SK-N-SH (cell line): ENCODE data around the gene TRPC4AP. TPM values are rescaled to one million over a fixed set of nuclear protein-coding genes. Genes with fewer than 3 reads are reported as not detected.

ENCODE experiments used
- CTCF ChIA-PET: fragments of 300-600, 350-600 bp; formaldehyde crosslinking; extraction: SDS; loops from one replicate; lab custom pipeline; 2021; lab: Yijun Ruan, JAX
- POLR2A ChIA-PET: fragments of 350-600 bp; sonication (Branson Sonifier 250); formaldehyde crosslinking; extraction: SDS; loops from one replicate; lab custom pipeline; 2020; ENCODE audit warnings: antibody characterized with exemption, inconsistent platforms; lab: Yijun Ruan, JAX
- DNase-seq: peaks from one replicate; pipeline ENCODE4 v3.0.0; 2012
- H2AFZ ChIP-seq: fragments of 200-600 bp; sonication (generic); 2 replicates; pipeline ENCODE4 v1.8.1; 2016; ENCODE audit warnings: antibody characterized with exemption, mild to moderate bottlenecking, low read depth
- H3F3A ChIP-seq: fragments of 200-600 bp; sonication (generic); replicated peaks from 2 replicates; pipeline ENCODE3; 2016; ENCODE audit warnings: antibody characterized with exemption, mild to moderate bottlenecking; ENCODE audit not compliant: insufficient read depth
- H3K27ac ChIP-seq, 2 experiments: fragments of 200-500 bp in 1 of 2; fragments of 200-600 bp in 1 of 2; sonication (Bioruptor generic) in 1 of 2; sonication (generic), shearing (Covaris generic) in 1 of 2; 2 replicates each; pipeline versions ENCODE4 v1.5.1 to v1.6.1; 2014 to 2016; ENCODE audit warnings: low read depth in 2 of 2, inconsistent platforms in 1 of 2, low read length in 1 of 2, mild to moderate bottlenecking in 1 of 2, mixed read lengths in 1 of 2
- H3K27me3 ChIP-seq: fragments of 200-600 bp; sonication (generic), shearing (Covaris generic); 2 replicates; pipeline ENCODE4 v1.6.1; 2016; ENCODE audit warnings: mixed run types; ENCODE audit not compliant: insufficient read depth
- H3K36me3 ChIP-seq, 2 experiments: fragments of 200-500 bp in 1 of 2; fragments of 200-600 bp in 1 of 2; sonication (Bioruptor generic) in 1 of 2; sonication (generic) in 1 of 2; replicated peaks in 1 of 2; 2 replicates each; pipeline versions ENCODE3 to v1.5.1; 2014 to 2016; ENCODE audit warnings: low read length in 1 of 2, mild to moderate bottlenecking in 1 of 2; ENCODE audit not compliant: insufficient read depth in 2 of 2, control insufficient read depth in 1 of 2
- H3K4me1 ChIP-seq, 2 experiments: fragments of 200-500 bp in 1 of 2; fragments of 200-600 bp in 1 of 2; sonication (Bioruptor generic) in 1 of 2; sonication (generic), shearing (Covaris generic) in 1 of 2; 2 replicates each; pipeline versions ENCODE4 v1.5.1 to v1.6.1; 2014 to 2016; ENCODE audit warnings: low read depth in 1 of 2, low read length in 1 of 2, mixed run types in 1 of 2; ENCODE audit not compliant: insufficient read depth in 2 of 2, control insufficient read depth in 1 of 2
- H3K4me2 ChIP-seq: fragments of 200-600 bp; sonication (generic), shearing (Covaris generic); 2 replicates; pipeline ENCODE4 v1.6.1; 2017; ENCODE audit warnings: mixed run types
- H3K4me3 ChIP-seq, 2 experiments: fragments of 200-500 bp in 1 of 2; fragments of 200-600 bp in 1 of 2; sonication (Bioruptor generic) in 1 of 2; sonication (generic), shearing (Covaris generic) in 1 of 2; 2 replicates each; pipeline versions ENCODE4 v1.5.1 to v1.8.1; 2014 to 2016; ENCODE audit warnings: low read depth in 2 of 2, inconsistent platforms in 1 of 2, low read length in 1 of 2, mild to moderate bottlenecking in 1 of 2, mixed read lengths in 1 of 2, moderate library complexity in 1 of 2
- H3K79me2 ChIP-seq: fragments of 200-600 bp; sonication (generic); 2 replicates; pipeline ENCODE4 v1.8.1; 2017; ENCODE audit warnings: mild to moderate bottlenecking; ENCODE audit not compliant: insufficient read depth
- H3K9ac ChIP-seq: fragments of 200-600 bp; sonication (generic); 2 replicates; pipeline ENCODE4 v1.6.1; 2017; ENCODE audit warnings: mixed run types
- H3K9me2 ChIP-seq: fragments of 200-600 bp; sonication (generic); 2 replicates; pipeline ENCODE4 v1.6.1; 2017; ENCODE audit warnings: mixed run types
- H3K9me3 ChIP-seq: fragments of 200-600 bp; sonication (generic); 2 replicates; pipeline ENCODE4 v1.6.1; 2017; ENCODE audit warnings: mixed run types, mild to moderate bottlenecking, moderate library complexity
- H4K20me1 ChIP-seq: fragments of 200-600 bp; sonication (generic); 2 replicates; pipeline ENCODE4 v1.6.1; 2017; ENCODE audit warnings: mild to moderate bottlenecking, mixed run types; ENCODE audit not compliant: insufficient read depth
- EP300 ChIP-seq, 2 experiments: IDR thresholded peaks; 2 replicates each; pipeline versions ENCODE4 v1.4.0 to v1.6.1; 2012; ENCODE audit warnings: borderline replicate concordance in 1 of 2, low read depth in 1 of 2, low read length in 1 of 2
- FOXM1 ChIP-seq: IDR thresholded peaks from 2 replicates; pipeline ENCODE4 v1.4.0; 2012; ENCODE audit warnings: low read depth, mild to moderate bottlenecking
- MEF2A ChIP-seq: IDR thresholded peaks from 2 replicates; pipeline ENCODE4 v1.4.0; 2012; ENCODE audit warnings: low read depth, borderline replicate concordance
- MXI1 ChIP-seq: IDR thresholded peaks from 2 replicates; pipeline ENCODE4 v1.6.1; 2012; ENCODE audit warnings: mild to moderate bottlenecking, low read depth, low read length, improper control_type of control experiment
- NRF1 ChIP-seq: IDR thresholded peaks from 2 replicates; pipeline ENCODE4 v1.6.1; 2012; ENCODE audit warnings: low read depth, mild to moderate bottlenecking, low read length
- RCOR1 ChIP-seq: fragments of 150-350 bp; IDR thresholded peaks from 2 replicates; pipeline ENCODE4 v1.6.1; 2017; ENCODE audit warnings: antibody characterized with exemption, low read length
- RXRA ChIP-seq: IDR thresholded peaks from 2 replicates; pipeline ENCODE4 v1.4.0; 2012; ENCODE audit warnings: low read depth, mild to moderate bottlenecking, borderline replicate concordance
- TAF1 ChIP-seq: IDR thresholded peaks from 2 replicates; pipeline ENCODE4 v1.6.1; 2012; ENCODE audit warnings: low read depth, mild to moderate bottlenecking, low read length, moderate library complexity, borderline replicate concordance
- TEAD4 ChIP-seq: IDR thresholded peaks from 2 replicates; pipeline ENCODE4 v1.4.0; 2012; ENCODE audit warnings: mild to moderate bottlenecking, borderline replicate concordance; ENCODE audit not compliant: insufficient read depth
- WGBS: methylation state at CpG from one replicate; pipeline ENCODE4 v1.1.6; 2017; ENCODE audit warnings: low lambda C conversion rate; 5-methylcytosine and 5-hydroxymethylcytosine counted together
- polyA plus RNA-seq, 3 experiments: library from polyadenylated mRNA; depleted of rRNA; stranded (reverse); fragments of >200 nt; gene quantifications; 2 replicates each; pipeline ENCODE4 v1.2.3, GENCODE V29; 2012
- TF ChIP-seq, protein P1 (sequence below): IDR thresholded peaks from 2 replicates; pipeline ENCODE4 v1.4.0; 2012; ENCODE audit warnings: low read depth, borderline replicate concordance
- TF ChIP-seq, protein P2 (sequence below): fragments of 150-350 bp; IDR thresholded peaks from 2 replicates; pipeline ENCODE4 v1.6.1; 2016; ENCODE audit warnings: mild to moderate bottlenecking, low read depth, low read length
- TF ChIP-seq, protein P3 (sequence below): IDR thresholded peaks from 2 replicates; pipeline ENCODE4 v1.6.1; 2012; ENCODE audit warnings: mild to moderate bottlenecking, low read depth, low read length, moderate library complexity
- TF ChIP-seq, protein P4 (sequence below): fragments of 200-600 bp; sonication (generic); IDR thresholded peaks from 2 replicates; pipeline ENCODE4 v1.6.1; 2017; ENCODE audit warnings: antibody characterized with exemption, mild to moderate bottlenecking, moderate library complexity
- TF ChIP-seq, protein P5 (sequence below): fragments of 150-350 bp; IDR thresholded peaks from 2 replicates; pipeline ENCODE4 v1.6.1; 2017; ENCODE audit warnings: antibody characterized with exemption, low read length, low read depth, borderline replicate concordance

TRPC4AP gene
- polyA plus RNA-seq, 1 of the 3 experiments (the other 2 are of a cell fraction), result 57.4 TPM

DNA sequence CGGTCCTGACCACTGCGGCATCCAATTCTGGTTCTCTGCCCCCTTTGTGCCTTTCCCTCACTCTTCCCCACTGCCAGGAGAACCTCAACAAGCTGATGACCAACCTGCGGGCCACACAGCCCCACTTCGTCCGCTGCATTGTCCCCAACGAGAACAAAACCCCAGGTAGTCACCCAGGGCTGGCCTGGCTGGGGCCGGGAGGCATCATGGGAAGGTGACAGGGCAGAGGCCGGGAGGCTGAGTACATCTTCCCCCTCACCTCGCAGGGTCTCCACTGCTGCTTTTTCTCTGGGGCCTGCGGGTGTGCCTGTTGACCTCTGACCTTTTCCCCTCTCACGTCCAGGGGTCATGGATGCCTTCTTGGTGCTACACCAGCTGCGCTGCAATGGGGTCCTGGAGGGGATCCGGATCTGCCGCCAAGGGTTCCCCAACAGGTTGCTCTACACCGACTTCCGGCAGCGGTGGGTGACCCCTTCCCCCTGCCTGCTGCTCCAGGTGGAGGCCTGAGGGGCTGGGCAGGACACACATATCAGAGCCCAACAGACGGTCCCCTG lies 101.9 kb downstream of the TRPC4AP start (continued):
- TF ChIP-seq, protein P1, sequence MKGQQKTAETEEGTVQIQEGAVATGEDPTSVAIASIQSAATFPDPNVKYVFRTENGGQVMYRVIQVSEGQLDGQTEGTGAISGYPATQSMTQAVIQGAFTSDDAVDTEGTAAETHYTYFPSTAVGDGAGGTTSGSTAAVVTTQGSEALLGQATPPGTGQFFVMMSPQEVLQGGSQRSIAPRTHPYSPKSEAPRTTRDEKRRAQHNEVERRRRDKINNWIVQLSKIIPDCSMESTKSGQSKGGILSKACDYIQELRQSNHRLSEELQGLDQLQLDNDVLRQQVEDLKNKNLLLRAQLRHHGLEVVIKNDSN, result no peak

DNA sequence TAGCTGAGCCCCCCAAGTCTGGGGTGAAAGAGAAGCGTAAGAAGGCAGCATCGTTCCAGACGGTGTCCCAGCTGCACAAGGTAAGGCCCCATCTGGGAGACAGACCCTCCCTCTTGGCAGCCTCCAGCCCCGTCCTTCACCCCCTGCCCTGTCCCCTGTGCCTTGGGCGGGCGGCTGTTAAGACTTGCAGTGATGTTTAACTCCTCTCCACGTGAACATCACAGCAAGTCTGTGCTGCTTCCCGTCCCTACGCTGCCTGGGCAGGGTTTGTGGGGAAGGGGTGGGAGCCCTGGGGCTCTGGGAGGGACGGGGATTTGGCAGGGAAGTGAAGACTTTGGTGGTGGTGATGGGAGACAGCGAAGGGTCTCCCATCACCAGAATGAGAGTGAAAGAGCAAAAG lies 102.4 kb downstream of the TRPC4AP start:
- H3K27me3 ChIP-seq, result no peaks in the 10 kb centered on the region
- POLR2A ChIA-PET, result no interaction called here
- no peaks in the 10 kb centered on the region for H3K9me2 ChIP-seq
- H3K4me3 ChIP-seq, result no peak overlapping the region
- H3K36me3 ChIP-seq, result peaks cover 0 to 9% of the 10 kb centered on the region in 2 experiments
- H3K9me3 ChIP-seq, result no peaks in the 10 kb centered on the region
- H4K20me1 ChIP-seq, result no peaks in the 10 kb centered on the region
- no peaks in the 10 kb centered on the region for H3K79me2 ChIP-seq
- CTCF ChIA-PET, result no interaction called here
- TF ChIP-seq MEF2A (no peak), RCOR1 (no peak), FOXM1 (no peak), MXI1 (no peak), NRF1 (no peak), EP300 (IDR thresholded peaks at IDR 0.05; ENCODE audit: borderline replicate concordance in 1 of 2, low read depth in 1 of 2, low read length in 1 of 2) (no peak), TEAD4 (no peak), TAF1 (no peak), RXRA (no peak)
- TF ChIP-seq, protein P2, sequence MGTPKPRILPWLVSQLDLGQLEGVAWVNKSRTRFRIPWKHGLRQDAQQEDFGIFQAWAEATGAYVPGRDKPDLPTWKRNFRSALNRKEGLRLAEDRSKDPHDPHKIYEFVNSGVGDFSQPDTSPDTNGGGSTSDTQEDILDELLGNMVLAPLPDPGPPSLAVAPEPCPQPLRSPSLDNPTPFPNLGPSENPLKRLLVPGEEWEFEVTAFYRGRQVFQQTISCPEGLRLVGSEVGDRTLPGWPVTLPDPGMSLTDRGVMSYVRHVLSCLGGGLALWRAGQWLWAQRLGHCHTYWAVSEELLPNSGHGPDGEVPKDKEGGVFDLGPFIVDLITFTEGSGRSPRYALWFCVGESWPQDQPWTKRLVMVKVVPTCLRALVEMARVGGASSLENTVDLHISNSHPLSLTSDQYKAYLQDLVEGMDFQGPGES, result no peak
- TF ChIP-seq, protein P3, sequence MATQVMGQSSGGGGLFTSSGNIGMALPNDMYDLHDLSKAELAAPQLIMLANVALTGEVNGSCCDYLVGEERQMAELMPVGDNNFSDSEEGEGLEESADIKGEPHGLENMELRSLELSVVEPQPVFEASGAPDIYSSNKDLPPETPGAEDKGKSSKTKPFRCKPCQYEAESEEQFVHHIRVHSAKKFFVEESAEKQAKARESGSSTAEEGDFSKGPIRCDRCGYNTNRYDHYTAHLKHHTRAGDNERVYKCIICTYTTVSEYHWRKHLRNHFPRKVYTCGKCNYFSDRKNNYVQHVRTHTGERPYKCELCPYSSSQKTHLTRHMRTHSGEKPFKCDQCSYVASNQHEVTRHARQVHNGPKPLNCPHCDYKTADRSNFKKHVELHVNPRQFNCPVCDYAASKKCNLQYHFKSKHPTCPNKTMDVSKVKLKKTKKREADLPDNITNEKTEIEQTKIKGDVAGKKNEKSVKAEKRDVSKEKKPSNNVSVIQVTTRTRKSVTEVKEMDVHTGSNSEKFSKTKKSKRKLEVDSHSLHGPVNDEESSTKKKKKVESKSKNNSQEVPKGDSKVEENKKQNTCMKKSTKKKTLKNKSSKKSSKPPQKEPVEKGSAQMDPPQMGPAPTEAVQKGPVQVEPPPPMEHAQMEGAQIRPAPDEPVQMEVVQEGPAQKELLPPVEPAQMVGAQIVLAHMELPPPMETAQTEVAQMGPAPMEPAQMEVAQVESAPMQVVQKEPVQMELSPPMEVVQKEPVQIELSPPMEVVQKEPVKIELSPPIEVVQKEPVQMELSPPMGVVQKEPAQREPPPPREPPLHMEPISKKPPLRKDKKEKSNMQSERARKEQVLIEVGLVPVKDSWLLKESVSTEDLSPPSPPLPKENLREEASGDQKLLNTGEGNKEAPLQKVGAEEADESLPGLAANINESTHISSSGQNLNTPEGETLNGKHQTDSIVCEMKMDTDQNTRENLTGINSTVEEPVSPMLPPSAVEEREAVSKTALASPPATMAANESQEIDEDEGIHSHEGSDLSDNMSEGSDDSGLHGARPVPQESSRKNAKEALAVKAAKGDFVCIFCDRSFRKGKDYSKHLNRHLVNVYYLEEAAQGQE, result no peak
- TF ChIP-seq, protein P4, sequence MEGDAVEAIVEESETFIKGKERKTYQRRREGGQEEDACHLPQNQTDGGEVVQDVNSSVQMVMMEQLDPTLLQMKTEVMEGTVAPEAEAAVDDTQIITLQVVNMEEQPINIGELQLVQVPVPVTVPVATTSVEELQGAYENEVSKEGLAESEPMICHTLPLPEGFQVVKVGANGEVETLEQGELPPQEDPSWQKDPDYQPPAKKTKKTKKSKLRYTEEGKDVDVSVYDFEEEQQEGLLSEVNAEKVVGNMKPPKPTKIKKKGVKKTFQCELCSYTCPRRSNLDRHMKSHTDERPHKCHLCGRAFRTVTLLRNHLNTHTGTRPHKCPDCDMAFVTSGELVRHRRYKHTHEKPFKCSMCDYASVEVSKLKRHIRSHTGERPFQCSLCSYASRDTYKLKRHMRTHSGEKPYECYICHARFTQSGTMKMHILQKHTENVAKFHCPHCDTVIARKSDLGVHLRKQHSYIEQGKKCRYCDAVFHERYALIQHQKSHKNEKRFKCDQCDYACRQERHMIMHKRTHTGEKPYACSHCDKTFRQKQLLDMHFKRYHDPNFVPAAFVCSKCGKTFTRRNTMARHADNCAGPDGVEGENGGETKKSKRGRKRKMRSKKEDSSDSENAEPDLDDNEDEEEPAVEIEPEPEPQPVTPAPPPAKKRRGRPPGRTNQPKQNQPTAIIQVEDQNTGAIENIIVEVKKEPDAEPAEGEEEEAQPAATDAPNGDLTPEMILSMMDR, result no peak
- TF ChIP-seq, protein P5, sequence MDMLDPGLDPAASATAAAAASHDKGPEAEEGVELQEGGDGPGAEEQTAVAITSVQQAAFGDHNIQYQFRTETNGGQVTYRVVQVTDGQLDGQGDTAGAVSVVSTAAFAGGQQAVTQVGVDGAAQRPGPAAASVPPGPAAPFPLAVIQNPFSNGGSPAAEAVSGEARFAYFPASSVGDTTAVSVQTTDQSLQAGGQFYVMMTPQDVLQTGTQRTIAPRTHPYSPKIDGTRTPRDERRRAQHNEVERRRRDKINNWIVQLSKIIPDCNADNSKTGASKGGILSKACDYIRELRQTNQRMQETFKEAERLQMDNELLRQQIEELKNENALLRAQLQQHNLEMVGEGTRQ, result no peak
- DNase-seq, result no peak
- H2AFZ ChIP-seq, result no peak overlapping the region
- WGBS, result 92% methylated on average over 10 of the region's 11 CpGs
- no peaks in the 10 kb centered on the region; a peak in 1 of 4 replicates for H3K4me1 ChIP-seq
- H3K9ac ChIP-seq, result no peak overlapping the region
- H3F3A ChIP-seq, result no peaks in the 10 kb centered on the region
- no peak overlapping the region for H3K27ac ChIP-seq
- no peak overlapping the region for H3K4me2 ChIP-seq
